Prostate gland (tissue), 2 donors: ENCODE results near the gene SLC2A4RG. TPM values are rescaled to one million over a fixed set of nuclear protein-coding genes. Genes with fewer than 3 reads are reported as not detected.

Experiments
- DNase-seq: peaks from one replicate; pipeline ENCODE4 v3.0.0-alpha.2; 2019; ENCODE audit warnings: low spot score
- H3K27ac ChIP-seq, 2 donors: fragments of 200-600 bp; sonication (generic); 2 replicates each; pipeline ENCODE4 v1.5.1; 2017 to 2019
- H3K27me3 ChIP-seq: fragments of 200-600 bp; sonication (generic); replicated peaks from 2 replicates; pipeline ENCODE4 v1.5.1; 2019; ENCODE audit not compliant: insufficient read depth
- H3K36me3 ChIP-seq, 2 donors: fragments of 200-600 bp; sonication (generic); 1 replicate in 1 of 2; 2 replicates in 1 of 2; pipeline versions ENCODE4 v1.5.1 to v1.8.1; 2017 to 2019
- H3K4me1 ChIP-seq: fragments of 200-600 bp; sonication (generic); replicated peaks from 2 replicates; pipeline ENCODE4 v1.5.1; 2019
- H3K4me3 ChIP-seq, 2 donors: fragments of 200-600 bp; sonication (generic); 2 replicates each; pipeline ENCODE4 v1.5.1; 2017 to 2019
- H3K9me3 ChIP-seq: fragments of 200-600 bp; sonication (generic); 2 replicates; pipeline ENCODE4 v1.5.1; 2017
- CTCF ChIP-seq, 4 experiments: fragments of 200-600 bp in 2 of 4; fragments of 450-650 bp in 2 of 4; sonication (generic) in 2 of 4; IDR thresholded peaks; 1 replicate in 3 of 4; 2 replicates in 1 of 4; pipeline ENCODE4 v1.5.1; 2016 to 2019; ENCODE audit warnings: antibody characterized with exemption in 4 of 4, mild to moderate bottlenecking in 2 of 4, moderate library complexity in 2 of 4
- POLR2A ChIP-seq: fragments of 450-650 bp; IDR thresholded peaks from one replicate; pipeline ENCODE4 v1.6.1; 2016; ENCODE audit warnings: antibody characterized with exemption, mild to moderate bottlenecking
- POLR2AphosphoS5 ChIP-seq: sonication (generic); formaldehyde crosslinking; IDR thresholded peaks from one replicate; pipeline ENCODE4 v1.6.1; 2017; ENCODE audit warnings: antibody characterized with exemption
- WGBS: methylation state at CpG from one replicate; pipeline ENCODE4 v1.1.5; 2018; 5-methylcytosine and 5-hydroxymethylcytosine counted together
- intact Hi-C: fragments of 100-400 bp; cut with DNase I; formaldehyde crosslinking; loops from one replicate; pipeline ENCODE4 v1.14.2; 2022
- total RNA-seq, 2 donors: library from RNA; depleted of rRNA; stranded (reverse); fragments of >200 nt; gene quantifications; one replicate each; pipeline ENCODE4 v1.1.0, GENCODE V29; 2016

Gene SLC2A4RG
- total RNA-seq, 2 donors from 2014 or later: 140 to 155 TPM

DNA sequence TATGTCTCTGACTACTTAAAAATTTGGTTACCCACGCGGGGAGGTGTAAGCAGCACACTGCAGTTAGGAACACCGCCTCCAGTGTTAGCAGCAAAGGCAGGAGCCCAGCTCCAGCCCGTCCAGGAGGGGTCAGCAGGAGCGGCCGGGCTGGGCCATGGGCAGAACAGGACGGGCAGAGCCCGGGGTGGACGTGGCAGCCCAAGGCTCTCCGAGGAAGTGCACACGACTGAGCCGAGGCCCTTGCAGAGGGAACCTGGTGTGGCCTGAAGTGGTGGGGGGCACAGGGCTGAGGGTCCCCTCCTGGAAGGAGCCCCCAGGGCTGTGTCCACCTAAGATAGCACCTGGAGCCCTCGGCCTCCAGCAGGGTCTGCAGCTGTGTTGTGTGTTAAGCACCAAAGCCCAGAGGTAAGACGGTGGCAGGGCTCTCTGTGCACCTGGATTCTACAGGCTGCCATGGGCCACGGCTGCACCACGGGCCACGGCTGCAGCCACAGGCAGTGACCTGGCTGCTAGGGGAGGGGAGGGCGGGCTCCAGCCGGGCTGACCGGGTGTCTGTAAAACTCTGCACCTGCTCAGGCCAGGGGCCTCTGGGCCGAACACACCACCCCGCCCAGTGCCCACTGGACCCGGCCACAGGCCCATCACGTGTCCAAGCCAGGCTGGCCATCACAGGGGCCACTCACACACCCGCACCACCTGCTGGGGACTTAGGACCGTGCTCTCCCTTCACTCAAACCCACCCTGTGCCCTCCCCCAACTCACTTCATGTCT is 6.6 kb downstream of the SLC2A4RG start:
- 80% methylated on average over 22 of the region's 26 CpGs for WGBS
- H3K27me3 ChIP-seq: no peaks in the 10 kb centered on the region
- H3K4me3 ChIP-seq: no peak overlapping the region
- no peaks in the 10 kb centered on the region for H3K9me3 ChIP-seq
- no peak overlapping the region for H3K27ac ChIP-seq
- no peak for DNase-seq
- TF ChIP-seq POLR2A: no peak
- TF ChIP-seq POLR2AphosphoS5: no peak
- TF ChIP-seq CTCF (IDR thresholded peaks at IDR 0.05): no peak
- peaks cover 21% of the 10 kb centered on the region for H3K4me1 ChIP-seq
- H3K36me3 ChIP-seq: no peaks in the 10 kb centered on the region
- intact Hi-C loops: loop anchor here (10.0 kb wide), 1 partner anchor 219 kb away; the partner anchor contains the start of gene ZNF512B

GRCh38 chr20:63746751-63747315 is 7.3 kb downstream of the SLC2A4RG start:
- H3K27me3 ChIP-seq: no peaks in the 10 kb centered on the region
- DNase-seq: no peak

DNA sequence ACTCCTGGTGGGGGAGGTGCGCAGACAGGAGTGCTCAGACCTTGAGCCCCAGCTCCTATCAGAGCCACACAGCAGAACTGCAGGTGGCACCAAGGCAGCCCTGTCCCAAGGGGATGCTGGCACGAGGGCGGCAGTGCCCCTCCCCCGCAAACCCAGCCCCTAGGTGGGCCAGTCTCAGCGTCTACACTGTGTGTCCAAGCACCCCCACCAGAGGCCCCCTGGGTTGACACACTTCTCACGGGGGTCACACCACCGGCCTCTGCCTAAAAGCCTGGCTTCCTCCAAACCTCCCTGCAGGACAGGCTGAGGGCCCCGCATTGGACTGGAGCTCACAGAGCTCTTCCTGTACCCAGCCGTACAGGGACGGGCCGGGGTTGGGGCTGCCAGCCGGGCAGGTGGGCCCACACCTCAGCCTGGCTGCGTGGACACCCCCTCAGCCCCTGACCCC is 8.1 kb downstream of the SLC2A4RG start:
- no peak for DNase-seq
- 81% methylated on average over 9 of the region's 13 CpGs for WGBS
- Histone ChIP-seq H3K4me1 (peaks cover 6% of the 10 kb centered on the region), H3K36me3 (no peaks in the 10 kb centered on the region), H3K27me3 (no peaks in the 10 kb centered on the region), H3K4me3 (no peak overlapping the region), H3K9me3 (no peaks in the 10 kb centered on the region), H3K27ac (no peak overlapping the region)
- TF ChIP-seq POLR2AphosphoS5 (no peak), CTCF (IDR thresholded peaks at IDR 0.05) (no peak), POLR2A (no peak)
- intact Hi-C loops: loop anchor here (10.0 kb wide), 1 partner anchor 217 kb away; the partner anchor contains the start of gene ZNF512B

More at GRCh38 chr20:63746751-63747315, 7.3 kb downstream of the SLC2A4RG start:
- Histone ChIP-seq H3K4me1 (peaks cover 14% of the 10 kb centered on the region), H3K9me3 (no peaks in the 10 kb centered on the region), H3K27ac (no peak overlapping the region), H3K36me3 (no peaks in the 10 kb centered on the region), H3K4me3 (no peak overlapping the region)
- intact Hi-C loops: loop anchor here (10.0 kb wide), 1 partner anchor 218 kb away; the partner anchor contains the start of gene ZNF512B
- WGBS: 95% methylated on average over 47 of the region's 47 CpGs
- no peak for TF ChIP-seq POLR2AphosphoS5
- no peak for TF ChIP-seq POLR2A
- TF ChIP-seq CTCF (IDR thresholded peaks at IDR 0.05): no peak

DNA sequence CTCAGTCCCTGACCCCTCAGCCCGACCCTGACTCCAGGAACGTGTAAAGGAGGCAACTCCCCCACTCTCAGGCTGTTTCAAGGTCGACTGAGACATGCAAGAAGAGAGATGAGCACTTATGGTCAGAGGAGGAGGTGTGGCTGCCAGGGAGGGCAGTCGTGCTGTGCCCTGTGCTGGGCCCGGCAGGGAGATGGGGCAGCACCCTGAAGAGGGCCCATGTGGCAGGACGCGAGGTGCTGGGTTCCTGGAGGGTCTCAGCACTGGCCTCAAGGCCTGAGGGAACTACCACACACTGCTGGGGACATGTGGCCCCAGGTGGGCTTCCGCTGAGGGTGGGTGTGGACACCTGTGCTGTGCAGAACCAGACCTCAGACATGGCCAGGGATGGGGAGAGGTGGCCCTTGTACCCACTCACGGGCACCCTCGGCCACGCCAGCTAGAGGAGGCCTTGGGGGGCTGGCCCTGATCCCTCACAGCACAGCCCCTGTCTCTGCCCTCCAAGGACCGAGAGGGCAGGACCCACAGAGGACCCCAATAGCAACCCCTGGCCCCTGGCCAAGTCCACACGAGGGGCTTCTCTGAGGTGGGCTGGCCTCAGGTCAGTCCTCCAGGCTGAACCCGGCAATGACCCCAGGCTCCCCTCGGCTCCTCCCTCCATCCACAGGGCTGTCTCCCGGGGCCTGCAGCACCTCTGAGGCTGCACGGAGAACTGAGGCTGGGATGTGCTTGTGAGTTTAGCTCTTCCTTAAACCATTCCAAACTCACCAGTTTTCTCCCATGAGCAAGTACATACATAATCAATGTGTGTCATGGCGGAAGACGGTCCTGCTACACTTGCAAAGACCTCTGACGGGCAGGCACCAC is 8.7 kb downstream of the SLC2A4RG start:
- H3K27me3 ChIP-seq: no peaks in the 10 kb centered on the region
- H3K27ac ChIP-seq: no peak overlapping the region
- no peaks in the 10 kb centered on the region for H3K4me1 ChIP-seq
- intact Hi-C loops: loop anchor here (10.0 kb wide), 1 partner anchor 216 kb away; the partner anchor contains the start of gene ZNF512B
- H3K9me3 ChIP-seq: no peaks in the 10 kb centered on the region
- TF ChIP-seq POLR2A: no peak
- TF ChIP-seq POLR2AphosphoS5: no peak
- TF ChIP-seq CTCF (IDR thresholded peaks at IDR 0.05): no peak
- DNase-seq: no peak
- H3K4me3 ChIP-seq: no peak overlapping the region
- no peaks in the 10 kb centered on the region for H3K36me3 ChIP-seq
- WGBS: 79% methylated on average over 19 of the region's 20 CpGs
